ENCODE results near the gene AAK1.
"Not testable (repeated sequence)": the region's sequence is repeated elsewhere in the genome, so short reads cannot be mapped to it uniquely, and the experiment has no call there.

The AAK1 gene

DNA sequence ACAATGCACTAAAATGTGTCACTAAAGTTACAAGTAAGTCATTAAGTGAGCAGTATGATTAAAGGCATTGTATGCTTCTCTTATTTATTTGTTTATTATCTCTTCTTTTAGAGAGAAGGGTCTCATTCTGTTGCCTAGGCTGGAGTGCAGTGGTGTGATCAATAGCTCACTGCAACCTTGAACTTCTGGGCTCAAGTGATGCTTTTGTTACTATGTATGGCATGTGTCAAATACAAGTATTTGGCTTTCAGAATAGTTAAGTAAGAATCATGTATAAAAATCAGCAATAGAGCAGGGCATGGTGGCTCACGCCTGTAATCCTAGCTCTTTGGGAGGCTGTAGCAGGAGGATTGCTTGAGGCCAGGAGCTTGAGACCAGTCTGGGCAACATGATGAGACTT, 15.8 kb upstream of the AAK1 start:
- no peak for DNase-seq

DNA sequence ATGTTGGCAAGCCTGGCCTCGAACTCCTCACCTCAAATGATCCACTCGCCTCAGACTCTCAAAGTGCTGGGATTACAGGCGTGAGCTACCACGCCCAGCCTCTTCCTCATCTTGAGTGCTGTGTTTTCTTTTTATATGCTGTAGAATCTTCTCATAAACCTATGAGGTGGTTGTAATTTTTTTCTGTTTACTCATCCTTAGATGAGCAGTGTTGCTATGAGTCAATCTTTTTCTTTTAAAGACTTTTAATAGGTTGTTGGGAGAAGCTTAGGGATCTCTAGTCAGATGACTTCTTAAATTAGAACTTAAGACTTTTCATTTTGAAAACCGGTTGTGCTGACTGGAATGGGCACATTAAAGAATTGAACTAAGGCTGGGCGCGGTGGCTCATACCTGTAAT, 8.7 kb upstream of the AAK1 start:
- no peak for DNase-seq

DNA sequence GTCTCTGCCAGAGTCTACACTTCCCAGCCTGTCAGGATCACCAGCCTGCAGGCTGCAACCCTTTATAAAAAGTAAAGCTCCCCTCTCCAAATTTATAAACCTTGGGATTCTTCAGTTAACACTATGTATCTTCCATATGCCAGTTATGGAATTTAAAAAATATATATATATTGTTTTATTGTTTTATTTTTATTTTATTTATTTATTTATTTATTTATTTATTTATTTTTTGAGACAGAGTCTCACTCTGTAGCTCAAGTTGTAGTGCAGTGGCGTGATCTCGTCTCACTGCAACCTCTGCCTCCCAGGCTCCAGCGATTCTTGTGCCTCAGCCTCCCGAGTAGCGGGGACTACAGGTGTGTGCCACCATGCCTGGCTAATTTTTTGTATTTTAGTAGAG, 3.7 kb upstream of the AAK1 start:
- not testable (repeated sequence) for DNase-seq

DNA sequence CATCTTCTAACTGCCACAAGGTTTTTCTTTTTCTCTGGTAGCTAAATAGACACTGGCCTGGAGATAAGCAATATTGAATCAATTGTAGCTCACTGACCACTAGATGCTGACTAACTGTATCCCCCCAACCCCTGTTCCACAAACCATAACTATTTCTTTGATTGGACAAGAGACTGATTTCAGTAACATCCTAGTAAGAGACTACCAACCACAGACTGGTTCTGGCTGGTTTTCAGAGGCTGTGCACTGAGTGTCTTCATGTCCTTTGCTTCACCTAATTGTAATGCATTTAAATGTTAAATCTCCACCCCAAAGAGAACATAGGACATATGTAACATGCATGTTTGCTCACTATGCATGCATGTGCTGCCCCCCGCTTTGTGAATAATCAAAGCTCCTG, 3.2 kb upstream of the AAK1 start:
- DNase-seq: no peak

DNA sequence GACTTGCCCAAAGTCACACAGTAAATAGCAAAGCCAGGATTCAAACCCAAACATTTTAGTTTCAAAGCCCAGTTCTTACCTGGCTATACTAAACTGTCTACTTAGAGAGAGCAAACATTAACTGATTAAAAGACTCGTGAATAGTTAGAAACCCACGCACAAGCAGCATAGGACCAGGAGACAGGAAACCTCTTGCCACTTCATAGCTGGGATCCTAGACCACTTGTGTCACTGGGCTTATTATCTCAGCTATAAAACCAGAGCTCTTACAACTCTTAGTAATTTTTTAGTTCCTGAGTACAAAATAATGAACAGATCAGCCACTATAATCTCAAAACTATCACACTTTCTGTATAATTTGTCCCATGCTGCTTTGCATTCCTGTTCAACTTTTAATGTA, 2.4 kb upstream of the AAK1 start:
- DNase-seq: no peak

DNA sequence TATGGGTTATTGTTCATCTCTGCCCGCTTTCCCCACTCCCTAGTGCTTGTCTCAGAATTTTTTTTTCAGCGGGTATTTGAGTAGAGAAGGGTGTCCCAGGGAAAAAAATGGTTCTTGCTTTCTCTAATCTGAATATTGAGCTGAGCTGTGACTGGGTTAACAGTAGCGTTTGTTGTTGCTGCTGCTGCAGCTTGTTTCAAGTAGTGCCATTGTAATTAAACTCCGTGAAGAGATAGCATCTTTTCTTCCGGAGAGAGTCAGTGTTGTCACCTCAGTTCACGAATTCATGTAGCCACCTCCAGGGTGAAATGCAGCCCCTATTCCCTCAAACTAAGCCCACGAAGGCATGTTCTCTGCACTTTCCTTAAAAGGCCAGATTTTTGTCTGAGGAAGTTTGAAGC, 1.5 kb upstream of the AAK1 start:
- DNase-seq: no peak

DNA sequence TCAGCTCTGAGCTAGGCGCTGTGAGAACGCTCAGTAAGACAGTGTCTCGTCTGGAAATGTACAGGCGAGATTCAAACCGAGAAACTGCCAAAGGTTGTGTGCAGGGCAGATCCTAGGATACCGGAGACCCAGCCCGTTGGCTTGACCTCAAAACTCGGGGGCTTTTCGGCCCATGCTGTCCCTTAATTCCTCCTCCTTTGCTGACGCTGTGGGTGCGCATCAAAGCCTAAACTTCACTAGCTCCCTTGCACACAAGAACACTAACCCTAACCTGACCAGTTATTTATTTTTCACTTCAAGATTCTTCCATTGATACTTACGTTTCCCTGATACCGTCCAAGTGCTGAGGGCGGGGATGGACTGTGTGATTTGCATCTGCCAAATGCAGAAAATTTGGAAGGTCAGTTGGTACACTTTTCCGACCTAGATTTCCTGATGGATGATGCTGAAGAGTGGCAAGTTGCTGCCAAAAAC, 1.0 kb upstream of the AAK1 start:
- DNase-seq: no peak

DNA sequence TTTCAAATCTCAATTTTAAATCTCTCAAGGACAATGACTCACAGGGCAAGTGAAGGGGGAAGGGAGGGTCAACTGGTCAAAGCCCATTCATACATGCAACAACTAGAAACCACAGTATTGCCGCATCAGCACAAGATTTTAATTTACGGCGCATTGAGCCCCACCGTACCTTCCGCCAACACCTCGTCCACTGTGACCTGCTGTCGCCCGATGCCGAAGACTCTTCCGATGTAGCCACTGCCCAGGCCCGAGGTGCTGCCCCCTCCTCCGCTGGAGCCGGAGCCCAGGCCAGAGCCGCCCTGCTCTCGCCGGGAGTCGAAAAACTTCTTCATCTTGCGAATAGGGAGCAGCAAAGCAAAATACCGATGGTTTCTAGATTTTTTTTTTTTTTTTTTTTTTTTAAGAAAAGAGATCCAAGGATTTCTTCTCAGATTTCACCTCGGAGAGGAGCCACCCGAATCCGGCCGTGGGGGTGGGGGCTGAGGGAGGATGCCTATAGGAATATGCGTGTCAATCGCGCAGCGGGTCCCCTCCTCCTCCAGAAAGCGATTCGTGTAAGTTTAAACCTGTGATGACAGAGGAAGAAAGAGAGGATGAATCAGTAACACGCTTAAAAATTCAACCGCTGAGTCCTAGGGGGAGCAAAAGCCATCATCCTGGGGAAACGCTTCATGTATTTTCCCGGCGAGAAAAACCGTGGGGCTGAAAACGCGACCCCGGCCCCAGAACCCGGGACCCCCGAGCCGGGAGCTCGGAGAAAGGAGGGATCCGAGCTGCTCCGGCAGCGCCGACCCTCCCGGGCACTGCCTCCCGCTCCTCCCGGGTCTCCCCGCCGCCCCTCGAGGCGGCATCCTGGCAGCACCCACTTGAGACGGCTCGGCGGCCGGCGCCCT, 584 bp downstream of the AAK1 start:
- no peak for DNase-seq

DNA sequence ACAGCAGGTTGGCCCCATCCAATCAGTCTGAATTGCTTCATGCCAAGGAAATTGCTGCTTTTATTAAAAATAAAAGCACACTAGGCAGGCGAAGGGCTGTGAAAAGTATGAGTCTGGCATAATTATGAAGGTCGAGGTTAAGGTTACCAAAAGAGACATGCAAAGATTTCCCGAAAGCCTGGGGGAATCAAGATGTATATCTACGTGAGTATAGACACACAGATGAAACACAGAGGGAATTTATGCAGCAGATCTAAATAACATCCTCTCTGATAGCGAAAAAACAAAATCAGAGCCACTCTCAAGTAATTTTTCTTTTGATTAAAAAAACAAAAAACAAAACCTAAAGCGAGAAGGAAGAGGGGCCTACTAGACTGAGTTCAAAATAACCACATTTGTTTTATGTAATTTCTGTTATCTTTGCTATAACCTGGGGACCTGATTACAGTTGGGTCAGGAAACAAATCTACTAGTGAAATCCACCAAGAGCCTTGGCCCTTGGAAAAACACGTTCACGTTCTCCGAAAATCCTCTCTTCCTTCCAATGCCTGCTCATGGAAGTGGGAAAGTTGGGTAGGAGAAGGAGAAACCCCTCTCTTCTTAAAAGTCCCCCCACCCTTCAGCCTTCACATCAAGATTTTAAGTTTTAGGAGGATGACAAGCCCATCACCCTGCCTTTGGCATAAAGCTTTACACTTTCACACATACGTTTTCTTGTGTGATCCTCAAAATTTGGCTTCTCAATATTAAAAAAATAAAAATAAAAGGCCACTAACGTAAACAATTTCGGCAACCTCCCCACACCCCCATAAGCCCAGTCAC, 1.4 kb downstream of the AAK1 start:
- DNase-seq: no peak

DNA sequence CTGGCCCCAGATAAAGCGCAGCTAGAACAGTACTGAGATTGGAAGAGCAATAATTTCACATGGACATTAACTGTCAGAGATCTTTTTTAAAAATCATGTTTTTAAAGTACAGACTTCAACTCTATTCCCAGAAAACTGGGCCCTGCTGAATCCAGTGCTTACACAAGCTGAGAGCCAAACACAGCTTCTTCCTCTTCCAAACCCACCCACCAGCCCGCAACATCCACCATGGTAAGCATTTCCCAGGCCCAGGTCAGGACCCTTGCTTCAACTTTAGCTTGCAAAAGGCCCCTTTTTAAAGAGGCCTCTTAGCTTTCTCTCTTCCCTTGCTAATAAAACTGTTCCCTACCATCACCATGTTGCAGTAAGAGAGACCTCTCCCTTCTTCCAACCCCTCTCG, 2.1 kb downstream of the AAK1 start:
- DNase-seq: no peak

DNA sequence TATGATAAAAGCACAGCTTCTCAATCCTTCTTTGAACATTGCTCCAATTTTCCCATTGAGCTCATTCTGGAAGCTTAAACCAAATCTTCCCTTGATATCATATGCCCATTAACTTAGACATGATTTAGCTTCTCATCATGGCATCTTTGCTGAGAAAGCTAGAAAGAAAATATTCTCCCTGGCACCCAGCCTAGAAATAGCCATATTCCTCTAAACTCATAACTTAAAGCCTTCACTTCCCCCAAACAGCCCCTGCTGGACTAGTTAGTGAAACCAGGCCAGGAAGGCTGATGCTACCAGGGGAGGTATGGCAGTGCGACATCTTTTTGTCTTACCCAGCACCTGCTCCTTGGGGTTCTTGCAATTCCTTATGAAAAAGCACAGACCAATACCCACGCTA, 4.3 kb downstream of the AAK1 start:
- no peak for DNase-seq

DNA sequence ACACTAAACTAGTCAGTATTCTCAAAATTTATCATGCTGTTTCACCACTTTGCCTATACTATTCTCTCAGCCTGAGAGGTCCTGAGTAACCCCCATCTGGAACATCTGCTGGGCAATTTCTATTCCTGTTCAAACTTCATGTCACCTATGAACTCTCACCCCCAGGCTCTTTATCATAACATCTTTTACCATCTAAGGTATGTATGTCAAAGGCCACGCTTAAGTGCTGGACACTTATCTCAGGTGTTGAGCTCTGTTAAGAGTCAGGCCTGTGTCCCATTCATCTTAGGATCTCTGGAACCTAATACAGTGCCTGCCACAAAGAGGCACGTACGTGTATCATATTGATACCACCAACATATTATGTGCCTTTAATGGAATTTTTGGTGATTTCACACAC, 4.9 kb downstream of the AAK1 start:
- DNase-seq: no peak

DNA sequence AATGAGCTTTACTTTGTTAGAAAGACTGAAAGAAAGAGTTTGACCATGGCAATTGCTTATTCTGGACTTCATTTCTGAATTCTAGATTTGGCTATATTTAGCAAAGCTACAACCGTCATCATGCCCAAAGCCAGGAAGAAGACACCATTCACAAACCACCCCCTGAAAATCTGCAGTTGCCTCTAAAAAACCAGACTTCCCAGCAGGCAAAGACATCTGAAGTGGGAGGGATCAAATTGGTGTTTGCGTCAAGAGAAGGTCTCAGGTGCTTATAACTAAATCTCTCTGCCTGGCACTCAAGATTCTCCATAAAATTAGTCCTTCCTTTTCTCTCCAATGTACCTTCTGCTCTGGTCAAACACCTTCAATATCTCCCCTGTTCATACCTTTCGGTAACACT, 5.6 kb downstream of the AAK1 start:
- DNase-seq: no peak

DNA sequence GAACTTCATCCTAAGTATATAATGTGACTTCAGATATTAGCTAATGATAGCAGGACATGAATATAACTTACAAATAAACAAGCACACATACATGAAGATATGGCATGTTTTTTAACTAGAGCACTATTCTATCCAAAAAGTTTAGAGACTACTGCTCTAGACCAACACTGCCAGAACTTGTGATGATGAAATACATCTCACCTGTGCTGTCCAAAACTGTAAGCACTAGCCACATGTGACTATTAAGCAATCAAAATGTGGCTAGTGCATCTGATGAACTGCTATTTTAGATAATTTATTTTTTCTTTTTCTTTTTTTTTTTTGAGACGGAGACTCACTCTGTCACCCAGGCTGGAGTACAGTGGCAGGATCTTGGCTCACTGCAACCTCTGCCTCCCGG, 7.1 kb downstream of the AAK1 start:
- DNase-seq: no peak

DNA sequence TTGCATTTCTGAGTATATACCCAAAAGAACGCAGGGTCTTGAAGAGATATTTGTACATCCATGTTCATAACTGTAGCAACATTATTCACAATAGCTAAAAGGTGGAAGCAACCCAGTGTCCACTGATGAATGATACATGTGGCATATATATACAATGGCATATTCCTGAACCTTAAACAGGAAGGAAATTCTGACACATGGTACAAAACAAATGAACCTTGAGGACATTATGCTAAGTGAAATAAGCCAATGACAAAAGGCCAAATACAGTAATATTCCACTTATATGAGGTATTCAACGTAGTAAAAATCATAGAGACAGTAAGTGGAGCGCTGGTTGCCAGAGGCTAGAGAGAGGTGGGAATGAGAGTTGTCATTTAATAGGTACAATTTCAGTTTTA, 8.1 kb downstream of the AAK1 start:
- DNase-seq: no peak

DNA sequence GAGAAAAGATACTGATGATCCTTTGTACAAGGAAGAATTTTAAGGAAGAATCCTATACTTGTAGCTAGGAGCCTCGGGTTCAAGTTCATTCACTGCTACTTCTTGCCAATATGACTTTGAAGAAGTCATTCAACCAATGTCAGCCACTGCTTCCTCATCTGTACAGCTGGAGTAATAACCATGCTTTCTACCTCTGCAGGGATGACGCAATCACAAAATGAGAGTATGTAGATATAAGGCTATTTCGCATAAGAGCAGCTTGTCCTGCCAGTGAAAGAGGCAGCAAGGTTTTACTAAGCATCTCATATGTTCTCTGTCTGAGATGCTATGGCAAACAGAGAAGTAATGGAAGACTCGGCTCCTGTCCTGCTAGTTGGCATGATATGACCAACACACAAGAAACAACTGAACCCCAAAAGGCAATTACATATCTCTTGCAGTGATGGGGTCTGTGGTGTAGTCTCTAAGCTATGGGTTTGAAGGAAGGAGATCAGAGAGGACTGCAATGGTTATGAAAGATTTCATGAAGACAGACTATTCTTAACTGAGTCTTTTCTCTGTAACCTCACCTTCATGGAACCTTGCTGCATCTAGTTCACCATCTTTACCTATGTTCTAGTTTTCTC, 9.2 kb downstream of the AAK1 start:
- no peak for DNase-seq

DNA sequence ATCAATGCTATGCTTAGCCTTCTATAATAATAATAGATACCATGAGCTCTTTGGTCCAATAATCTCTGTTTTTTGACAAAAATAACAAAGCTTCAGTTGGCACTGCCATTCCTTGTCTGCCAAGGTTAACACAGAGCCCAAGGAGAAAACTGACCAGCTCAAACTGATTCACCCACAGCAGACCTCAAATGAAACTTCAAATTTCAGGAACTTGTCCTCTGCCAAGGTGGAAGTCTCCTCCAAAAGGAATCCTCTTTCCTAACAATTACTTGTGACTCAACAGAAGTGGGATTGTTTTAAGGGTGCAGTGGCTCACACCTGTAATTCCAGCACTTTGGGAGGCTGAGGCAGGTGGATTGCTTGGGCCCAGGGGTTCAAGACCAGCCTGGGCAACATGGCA, 12.1 kb downstream of the AAK1 start:
- no peak for DNase-seq

DNA sequence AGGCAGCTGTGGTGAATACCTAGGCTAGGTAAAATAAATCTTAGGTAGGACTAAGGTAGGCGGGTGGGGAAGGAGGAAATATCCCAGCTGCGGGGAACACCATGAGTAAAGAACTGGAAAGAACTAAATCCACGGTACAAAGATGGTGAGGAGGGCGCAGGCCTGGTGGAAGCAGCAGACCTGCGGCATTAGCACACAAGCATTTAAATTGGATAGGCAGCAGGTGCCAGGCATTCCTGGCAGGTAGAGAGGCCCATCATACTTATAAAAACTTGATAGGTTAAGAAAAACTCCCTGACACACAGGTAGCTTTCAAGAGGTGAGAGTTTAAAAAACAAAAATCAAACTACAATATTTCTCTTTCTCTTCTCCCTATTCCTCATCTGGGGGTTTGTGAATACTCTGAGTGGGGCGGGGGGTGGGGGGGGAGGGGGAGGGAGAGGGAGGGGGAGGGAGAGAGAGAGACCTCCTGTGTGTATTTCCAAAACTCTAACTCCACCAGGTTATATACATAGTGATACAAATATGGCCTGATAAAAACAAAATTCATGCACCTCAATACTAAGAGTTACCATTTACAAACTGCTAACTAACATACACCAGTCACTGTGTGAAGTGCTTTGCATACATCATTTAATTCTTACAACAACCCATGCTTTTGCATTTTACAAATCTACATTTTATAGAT, 13.5 kb downstream of the AAK1 start:
- DNase-seq: no peak

DNA sequence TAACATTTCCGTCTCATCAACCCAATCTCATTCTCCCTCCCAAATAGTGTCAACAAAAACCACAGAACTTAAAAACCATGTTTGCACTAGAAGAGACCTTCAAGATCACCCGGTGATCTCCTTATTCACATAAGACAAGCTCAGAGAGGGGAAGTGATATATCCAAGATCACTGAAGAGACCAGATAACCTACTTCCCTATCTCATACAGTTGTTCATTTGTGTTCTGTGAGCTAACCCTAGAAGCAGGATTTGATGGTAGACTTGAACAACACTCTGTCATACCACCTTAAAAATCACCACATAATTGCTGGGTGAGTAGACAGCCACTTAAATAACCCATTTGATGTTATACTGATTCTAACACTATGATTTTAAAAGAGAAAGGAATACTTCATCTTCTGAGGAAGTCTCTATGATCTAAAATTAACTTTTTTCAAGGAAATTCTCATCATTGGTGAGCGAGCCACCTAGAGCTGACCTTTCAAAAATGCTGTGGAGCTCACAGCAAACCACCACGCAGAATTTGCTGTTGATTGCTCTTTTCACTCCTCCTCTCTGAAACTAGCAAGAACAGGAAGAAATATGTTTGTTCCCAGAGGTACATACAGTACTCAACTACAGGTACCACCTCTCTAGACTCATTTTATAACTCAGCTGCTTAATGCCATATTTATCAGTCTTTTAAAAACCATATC, 15.1 kb downstream of the AAK1 start:
- no peak for DNase-seq

DNA sequence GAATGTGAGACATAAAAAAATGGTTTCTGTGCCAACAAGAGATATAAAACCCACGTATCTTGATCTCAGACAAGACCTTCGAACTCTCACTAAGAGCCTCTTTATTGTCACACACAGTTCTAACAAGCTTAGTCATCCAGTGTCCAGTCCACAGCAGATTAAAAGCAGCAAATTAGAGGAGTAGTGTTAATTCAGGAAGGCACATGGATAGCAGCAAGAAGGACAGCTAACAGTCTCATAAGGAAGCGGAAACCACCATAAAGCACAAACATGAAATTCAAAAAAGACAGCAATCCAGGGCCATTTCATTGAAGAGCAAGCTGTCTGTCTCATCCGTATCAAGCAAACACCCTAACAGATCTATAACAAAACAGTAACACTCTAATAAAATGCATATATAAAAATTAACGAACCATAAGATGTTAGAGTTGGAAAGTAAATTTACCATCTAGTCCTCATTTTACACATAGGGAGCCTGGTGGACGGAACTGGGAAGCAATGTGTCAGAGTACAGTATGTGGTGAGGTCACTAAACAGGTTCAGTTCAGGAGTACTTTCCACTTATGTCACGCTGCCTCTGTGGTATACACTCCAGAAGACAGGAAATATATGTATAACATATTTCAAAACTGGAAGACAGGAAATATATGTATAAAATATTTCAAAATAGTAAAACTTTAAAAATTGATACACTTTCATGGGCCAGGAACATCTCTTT, 18.3 kb downstream of the AAK1 start:
- DNase-seq: no peak

DNA sequence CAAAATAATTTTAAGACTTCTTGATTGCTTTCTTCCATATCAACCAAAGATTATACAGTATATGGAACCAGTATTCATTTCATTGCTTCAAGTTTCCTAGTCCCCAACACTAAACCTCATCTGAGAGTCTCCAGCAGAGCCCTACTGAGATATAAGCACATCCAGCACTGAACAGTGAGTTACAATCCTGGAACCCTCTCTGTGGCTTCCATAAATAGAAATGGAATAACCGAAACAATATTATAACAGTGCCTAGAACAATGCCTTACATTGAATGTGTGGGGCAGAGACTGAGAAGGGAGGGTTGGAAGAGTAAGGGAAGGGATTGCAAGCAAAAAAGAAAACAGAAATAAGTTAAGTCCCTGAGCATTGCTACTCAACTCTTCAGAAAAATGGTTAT, 18.9 kb downstream of the AAK1 start:
- no peak for DNase-seq

DNA sequence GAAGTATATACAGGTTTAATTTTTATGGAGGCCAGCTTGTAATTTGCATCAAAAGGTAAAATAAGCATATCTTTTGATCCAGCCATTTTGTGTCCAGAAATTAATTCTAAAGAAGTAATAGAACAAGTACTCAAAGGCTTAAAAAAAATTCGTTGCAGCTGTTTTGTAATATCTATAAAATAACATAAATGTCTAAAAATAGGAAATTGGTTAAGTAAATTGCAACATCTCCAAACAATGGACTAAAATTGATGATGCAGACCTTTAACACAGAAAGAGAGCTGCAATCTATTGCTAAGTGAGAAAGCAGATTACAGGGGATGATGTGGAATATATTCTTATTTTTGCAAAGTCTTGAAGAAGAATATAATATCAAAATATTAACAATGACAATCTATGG, 19.4 kb downstream of the AAK1 start:
- DNase-seq: no peak

Measured in GDM1 (cell line).